GDM1 (cell line): ENCODE measurements around the gene SEPHS2.
"Not testable (repeated sequence)": the region's sequence is repeated elsewhere in the genome, so short reads cannot be mapped to it uniquely, and the experiment has no call there.

Experiments used
- DNase-seq: peaks from one replicate; lab custom pipeline; 2025; lab: John Stamatoyannopoulos, UW

SEPHS2 gene

DNA sequence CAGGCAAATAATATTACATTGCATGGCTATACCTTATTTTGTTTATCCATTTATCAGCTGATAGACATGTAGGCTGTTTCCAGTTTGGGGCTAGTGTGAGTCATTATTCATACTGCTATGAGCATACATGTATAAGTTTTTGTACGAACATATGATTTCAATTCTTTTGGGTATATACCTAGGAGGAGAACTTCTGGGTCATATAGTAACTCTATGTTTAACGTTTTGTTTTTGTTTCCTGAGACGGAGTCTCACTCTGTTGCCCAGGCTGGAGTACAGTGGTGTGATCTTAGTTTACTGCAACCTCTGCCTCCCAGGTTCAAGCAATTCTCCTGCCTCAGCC is 24.5 kb upstream of the SEPHS2 start:
- DNase-seq = no peak

DNA sequence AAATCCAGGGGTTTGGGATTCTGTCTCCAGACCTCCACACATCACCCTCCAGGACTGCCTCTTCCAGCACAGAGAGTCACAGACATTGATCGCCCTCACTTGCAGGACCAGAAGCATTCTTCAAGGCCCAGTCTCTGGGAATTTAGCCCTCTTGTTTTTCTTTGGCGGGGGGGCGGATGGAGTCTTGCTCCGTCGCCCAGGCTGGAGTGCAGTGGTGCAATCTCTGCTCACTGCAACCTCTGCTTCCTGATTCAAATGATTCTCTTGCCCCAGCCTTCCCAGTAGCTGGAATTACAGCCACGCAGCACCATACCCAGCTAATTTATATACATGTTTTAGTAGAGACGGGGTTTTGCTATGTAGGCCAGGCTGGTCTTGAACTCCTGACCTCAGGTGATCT is 18.4 kb upstream of the SEPHS2 start:
- DNase-seq = no peak

DNA sequence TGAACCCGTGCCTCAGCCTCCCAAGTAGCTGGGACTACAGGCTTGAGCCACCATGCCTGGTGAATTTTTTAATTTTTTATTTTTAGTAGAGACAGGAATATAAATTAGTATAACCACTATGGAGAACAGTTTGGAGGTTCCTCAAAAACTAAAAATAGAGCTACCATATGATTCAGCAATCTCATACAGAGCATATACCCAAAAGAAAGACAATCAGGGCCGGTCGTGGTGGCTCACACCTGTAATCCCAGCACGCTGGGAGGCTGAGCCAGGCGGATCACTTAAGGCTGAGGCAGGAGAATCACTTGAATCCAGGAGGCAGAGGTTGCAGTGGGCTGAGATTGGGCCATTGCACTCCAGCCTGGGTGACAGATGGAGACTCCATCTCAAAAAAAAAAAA is 15.8 kb upstream of the SEPHS2 start:
- not testable (repeated sequence) for DNase-seq

DNA sequence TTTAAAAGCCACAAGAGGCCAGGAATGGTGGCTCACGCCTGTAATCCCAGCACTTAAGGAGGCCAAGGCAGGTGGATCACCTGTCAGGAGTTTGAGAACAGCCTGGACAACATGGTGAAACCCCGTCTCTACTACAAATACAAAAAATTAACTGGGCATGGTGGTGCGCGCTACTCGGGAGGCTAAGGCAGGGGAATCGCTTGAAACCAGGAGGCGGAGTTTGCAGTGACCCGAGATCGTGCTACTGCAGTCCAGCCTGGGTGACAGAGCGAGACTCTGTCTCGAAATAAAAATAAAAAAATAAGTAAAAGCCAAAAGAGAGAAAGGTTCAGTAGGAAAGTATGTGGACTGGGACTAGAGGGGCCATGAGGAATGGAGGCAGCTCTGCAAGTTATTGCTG is 13.8 kb upstream of the SEPHS2 start:
- no peak for DNase-seq

DNA sequence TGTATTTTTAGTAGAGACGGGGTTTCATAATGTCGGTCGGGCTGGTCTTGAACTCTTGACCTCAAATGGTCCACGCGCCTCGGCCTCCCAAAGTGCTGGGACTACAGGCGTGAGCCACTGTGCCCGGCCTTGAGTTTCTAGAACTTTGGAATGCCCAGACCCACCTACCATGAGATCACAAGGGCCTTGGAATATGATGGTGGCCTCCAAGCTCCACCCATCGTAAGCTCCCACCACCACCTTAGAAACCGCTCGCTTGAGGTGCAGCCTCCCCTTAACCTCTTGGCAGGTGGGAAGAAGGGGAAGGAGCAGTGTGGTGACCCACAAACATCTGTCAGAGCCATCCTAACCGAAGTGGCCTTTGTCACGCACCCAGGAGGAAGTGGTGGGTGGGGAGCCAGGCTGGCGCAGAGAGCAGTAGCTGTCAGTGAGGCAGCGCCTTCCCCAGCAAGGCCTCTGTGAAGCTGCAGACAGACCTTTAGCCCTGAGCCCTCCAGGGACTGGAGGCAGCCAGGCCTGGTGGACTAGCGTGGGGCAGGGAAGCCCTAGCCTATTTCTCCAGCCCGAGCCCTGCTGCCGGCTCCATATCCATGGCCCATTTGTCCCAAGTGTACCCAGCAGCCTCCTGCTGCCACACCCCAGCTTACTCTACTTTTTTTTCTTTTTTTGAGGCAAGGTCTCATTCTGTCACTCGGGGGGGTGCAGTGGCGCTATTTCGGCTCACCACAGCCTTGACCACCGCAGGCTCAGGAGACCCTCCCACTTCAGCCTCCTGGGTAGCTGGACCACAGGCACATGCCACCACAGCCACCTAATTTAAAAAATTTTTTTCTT is 13.1 kb upstream of the SEPHS2 start:
- DNase-seq = peak; percentile 80

DNA sequence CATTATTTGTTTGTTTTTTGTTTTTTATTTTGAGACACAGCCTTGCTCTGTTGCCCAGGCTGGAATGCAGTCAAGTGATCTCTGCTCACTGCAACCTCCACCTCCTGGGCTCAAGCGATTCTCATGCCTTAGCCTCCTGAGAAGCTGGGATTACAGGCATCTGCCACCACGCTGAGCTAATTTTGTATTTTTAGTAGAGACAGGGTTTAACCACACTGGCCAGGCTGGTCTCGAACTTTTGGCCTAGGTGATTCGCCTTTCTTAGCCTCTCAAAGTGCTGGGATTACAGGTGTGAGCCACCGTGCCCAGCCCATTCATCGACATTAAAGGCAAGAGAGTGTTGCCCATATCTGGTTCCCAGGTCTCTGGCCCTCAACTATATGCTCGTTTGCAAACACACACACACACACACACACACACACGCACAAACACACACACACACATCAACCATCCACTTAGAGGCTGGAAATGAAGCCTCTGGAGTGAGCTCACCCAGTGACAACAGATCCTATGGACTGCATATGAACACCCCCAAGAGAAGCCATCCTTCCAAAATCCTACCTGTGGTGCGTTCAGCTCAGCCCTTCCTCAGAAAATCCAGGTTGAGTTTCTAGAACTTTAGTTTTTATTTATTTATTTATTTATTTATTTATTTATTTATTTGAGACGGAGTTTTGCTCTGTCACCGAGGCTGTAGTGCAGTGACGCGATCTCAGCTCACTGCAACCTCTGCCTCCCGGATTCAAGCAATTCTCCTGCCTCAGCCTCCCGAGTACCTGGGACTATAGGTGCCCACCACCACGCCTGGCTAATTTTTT is 12.3 kb upstream of the SEPHS2 start:
- no peak for DNase-seq

DNA sequence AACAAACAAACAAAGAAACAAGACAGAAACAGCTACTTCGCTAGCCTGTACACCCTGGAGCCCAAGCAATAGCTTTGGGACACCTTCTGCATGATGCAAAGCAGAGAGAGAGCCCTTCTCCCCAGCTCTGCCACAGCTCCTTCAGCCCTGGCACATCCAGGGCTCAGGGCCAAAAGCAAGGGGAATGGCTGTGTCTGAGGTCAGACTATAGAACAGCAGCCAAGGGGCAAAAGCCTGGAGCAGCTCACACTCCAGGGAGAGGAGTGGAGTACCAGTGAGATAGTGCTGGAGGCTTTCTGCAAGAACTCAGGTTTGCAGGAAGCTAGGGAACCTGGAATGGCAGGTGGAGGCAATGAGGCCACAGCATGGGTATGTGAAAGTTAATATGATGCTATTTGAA is 11.6 kb upstream of the SEPHS2 start:
- DNase-seq = no peak

DNA sequence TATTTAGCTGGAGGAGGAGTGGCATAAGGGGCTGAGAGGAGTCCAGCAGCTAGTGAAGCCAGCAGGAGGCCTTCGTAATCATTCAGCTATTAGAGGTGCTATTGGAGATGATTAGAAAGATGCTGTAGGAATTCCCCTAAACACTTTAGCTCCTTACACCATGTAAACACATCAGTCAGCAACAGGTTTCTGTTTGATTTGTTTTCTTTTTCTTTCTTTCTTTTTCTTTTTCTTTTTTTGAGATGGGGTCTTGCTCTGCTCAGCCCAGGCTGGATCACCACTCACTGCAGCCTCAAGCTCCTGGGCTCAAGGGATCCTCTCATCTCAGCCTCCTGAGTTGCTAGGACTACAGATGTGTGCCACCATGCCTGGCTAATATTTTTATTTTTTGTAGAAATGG is 10.6 kb upstream of the SEPHS2 start:
- DNase-seq = no peak

DNA sequence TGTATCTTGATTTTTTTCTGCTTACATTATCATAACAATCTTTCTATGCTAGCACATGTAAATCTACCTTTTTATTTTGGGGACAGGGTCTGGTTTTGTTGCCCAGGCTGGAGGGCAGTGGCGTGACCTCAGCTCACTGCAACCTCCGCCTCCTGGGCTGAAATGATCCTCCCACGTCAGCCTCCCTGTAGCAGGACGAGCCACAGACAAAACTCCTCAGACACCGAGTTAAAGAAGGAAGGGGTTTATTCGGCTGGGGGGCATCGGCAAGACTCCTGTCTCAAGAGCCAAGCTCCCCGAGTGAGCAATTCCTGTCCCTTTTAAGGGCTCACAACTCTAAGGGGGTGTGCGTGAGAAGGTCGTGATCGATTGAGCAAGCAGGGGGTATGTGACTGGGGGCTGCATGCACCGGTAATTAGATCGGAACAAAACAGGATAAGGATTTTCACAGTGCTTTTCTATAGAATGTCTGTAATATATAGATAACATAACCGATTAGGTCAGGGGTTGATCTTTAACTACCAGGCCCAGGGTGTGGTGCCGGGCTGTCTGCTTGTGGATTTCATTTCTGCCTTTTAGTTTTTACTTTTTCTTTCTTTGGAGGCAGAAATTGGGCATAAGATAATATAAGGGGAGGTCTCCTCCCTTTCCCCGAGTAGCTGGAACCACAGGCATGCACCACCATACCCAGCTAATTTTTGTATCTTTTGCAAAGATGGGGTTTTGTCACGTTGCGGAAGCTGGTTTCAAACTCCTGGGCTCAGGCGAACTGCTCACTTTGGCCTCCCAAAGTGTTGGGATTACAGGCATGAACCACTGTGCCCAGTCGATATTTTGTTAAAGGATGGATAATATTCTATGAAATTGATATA is 7.3 kb upstream of the SEPHS2 start:
- DNase-seq = not testable (repeated sequence)

DNA sequence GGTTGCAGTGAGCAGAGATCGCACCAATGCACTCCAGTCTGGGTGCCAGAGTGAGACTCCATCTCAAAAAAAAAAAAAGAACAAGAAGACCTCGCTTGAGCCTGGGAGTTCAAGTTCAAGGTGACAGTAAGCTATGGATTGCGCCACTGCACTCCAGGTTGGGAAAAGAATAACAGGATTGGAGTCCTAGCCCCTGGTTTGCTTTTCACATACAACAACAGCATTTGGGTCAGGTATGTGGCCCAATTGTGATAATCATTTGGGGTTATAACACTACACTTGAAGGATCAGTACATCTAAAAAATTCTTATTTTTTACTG is 3.4 kb upstream of the SEPHS2 start:
- DNase-seq = no peak

DNA sequence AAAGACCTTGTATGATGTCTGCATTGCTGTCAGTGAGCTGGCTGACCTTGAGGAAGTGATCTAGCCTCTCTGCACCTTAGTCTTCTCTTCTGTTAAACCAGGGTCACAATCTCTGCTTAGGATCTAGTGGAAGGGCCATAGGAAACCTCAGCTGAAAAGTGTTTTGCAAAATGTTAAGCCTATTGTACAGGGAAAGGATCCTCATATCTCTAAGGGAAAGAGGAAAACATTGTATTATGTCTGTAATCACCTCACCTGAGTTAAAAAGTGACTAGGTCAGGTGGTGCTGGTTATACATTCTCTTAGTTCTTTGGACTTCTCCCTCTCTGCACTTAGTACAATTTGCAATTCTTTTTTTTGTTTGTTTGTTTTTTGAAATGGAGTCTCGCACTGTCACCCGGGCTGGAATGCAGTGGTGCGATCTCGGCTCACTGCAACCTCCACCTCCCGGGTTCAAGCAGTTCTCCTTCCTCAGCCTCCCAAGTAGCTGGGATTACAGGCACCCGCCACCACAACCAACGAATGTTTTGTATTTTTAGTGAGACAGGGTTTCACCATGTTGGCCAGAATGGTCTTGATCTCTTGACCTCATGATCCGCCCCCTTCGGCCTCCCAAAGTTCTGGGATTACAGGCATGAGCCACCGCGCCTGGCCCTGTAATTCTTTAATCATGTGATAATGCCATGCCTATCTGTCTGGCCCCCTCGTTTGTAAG is 2.0 kb upstream of the SEPHS2 start:
- no peak for DNase-seq

DNA sequence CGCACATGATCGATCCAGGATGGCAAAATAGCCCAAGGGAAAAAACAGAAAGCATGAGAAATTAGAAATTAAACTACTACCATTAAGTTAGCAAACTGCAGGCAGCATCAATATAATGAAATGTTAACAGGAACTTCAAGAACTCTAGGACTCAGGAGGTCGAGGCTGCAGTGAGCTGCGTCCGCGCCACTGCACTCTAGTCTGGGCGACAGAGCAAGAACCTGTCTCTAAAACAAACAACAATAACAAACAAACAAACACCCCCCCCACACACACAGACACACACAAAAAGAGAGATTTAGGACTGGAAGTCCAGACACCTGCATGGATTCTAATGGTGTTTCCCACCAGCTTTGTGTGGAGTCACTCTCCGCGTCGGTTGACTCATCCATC is 525 bp upstream of the SEPHS2 start:
- DNase-seq = no peak

DNA sequence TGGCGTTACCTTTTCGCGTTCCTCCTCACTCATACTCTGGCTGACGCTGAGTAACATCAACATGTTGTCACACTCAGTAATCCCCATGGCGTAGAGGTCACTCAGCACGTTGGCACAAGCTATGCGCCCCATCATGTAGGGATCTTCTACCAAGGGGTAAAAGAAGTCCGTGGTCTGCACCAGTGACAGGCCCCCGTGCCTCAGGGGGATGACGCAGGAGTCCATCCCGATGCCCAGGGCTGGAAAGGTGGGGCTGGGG is 596 bp downstream of the SEPHS2 start:
- DNase-seq = no peak

DNA sequence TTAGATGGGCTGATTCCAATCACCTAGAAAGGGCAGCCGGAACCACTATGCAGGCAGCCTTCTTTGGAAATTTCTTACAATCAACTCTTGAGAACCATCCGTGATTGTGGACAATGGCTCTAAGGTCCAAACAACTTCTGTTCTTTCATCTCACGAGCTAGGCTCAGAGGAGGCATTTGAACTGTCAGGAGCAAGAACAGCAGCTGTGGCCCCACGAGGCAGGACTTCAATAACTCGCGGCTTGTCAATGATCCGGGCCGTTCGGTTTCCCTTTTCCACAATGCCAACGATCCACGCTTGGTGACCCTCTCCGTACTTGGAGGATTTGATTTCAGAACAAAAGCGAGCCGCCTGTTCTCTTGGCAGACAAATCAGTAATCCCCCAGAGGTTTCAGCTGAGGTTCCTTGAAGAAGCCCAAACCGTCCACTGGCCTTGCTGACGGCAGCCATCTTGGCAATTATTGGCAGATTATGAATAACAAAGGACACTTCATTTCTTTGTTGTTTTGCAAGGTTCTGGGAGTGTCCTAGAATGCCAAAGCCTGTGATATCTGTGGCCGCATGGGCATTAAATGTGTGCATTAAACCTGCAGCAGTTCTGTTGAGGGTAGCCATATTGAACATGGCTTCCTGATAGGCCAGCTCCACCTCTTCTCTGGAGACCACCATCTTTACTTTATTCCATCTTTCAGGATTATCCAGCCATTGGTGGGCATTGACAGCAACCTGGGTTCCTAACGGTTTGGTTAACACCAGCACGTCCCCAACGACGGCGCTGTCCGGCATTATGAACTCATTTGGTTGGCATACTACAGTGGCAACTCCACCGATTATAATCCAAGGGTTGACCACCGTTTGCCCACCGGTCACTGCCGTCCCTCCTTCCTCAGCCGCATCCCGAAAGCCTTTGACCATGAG is 1.2 kb downstream of the SEPHS2 start:
- no peak for DNase-seq

DNA sequence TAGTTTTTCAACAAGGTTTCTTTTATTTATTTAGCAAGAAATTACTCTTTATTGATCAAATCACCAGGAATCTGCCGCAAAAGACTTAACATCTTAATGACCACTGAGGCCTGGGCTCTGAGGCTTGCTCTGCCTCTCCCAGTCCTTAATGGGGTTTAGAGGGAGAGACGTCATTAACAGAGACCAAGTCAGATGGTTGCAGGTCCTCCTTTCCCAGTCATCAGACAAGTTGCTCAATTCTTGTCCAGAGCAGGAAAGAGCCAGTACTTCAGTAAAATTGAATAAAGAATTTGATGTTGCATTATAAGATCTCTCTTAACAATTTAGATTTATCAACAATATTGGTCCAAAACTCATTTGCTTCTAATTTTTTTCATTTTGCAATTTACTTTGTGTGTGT is 2.0 kb downstream of the SEPHS2 start:
- no peak for DNase-seq

DNA sequence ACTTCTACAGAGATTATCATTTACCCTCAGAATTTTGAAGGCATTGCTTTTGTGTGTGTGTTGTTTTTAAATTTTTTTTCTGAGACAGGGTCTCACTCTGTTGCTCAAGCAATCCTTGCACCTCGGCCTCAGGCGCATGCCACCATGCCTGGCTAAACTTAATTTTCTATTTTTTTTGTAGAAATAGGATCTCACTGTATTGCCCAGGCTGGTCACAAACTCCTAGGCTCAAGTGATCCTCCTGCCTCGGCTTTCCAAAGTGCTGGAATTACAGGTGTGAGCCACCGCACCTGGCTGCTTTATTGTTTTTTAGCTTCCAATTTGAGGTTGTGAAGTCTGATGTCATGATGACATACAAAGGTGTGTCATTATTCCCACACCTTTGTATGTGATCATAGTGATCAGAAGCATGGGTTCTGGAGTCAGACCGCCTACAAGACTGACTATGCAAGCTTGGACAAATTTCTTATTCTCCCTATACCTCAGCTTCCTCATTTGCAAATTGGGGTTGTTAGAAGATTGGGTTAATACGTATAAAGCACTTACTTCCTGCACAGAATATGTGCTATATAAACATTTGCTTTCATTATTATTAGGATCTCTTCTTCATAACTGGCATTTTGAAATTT is 5.8 kb downstream of the SEPHS2 start:
- no peak for DNase-seq

DNA sequence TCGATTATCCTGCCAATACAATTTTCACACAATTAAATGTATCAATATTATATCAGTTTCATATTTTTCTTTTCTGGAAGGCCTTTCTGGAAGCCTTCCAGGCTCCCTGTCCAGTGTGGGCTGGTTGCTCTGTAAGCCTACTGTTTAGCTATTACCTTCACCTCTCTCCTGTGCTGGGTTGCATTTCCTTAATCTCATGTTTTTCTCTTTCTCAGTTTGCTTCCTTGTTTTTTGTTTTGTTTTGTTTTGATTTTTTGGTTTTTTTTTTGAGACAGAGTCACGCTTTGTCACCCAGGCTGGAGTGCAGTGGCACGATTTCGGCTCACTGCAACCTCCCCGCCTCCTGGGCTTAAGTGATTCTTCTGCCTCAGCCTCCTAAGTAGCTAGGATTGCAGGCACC is 6.8 kb downstream of the SEPHS2 start:
- DNase-seq = no peak

DNA sequence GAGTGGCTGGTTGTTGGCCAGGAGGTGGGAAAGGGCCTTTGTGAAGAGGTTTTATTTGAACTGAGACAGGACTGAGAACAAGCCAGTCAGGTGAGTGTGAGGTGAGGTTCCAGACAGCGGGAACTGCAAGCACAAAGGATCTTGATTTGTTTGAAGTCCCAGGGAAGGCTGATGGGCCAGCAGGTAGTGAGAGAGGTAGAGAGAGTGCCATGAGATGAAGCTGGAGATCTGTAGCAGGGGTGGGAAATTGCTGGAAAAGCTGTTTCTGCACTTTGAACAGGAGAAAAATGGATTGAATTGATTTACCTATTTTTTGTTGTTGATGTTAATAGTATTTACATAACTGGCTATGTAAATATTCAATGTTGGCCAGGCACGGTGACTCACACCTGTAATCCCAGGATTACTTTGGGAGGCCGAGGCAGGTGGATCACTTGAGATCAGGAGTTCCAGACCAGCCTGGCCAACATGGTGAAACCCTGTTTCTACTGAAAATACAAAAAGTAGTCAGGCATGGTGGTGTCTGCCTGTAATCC is 8.1 kb downstream of the SEPHS2 start:
- no peak for DNase-seq

DNA sequence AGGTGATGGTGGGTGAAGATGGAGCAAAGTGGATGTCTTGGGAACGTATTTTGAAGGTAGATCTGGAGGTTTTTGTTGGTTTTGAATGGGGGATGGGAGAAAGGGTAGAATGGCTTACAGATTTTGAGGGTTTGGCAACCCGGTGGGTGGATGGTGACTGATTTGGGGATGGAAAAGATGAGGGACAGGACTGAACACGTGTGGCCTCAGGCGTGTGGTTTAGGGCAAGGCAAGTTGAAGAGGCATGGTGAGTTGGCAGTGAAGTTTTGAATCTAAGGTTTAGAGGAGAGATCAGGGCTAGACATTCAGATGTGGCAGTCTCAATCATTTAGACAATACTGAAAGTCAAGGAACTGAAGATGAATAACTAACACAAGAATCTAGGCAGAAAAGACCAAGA is 10.8 kb downstream of the SEPHS2 start:
- DNase-seq = no peak

DNA sequence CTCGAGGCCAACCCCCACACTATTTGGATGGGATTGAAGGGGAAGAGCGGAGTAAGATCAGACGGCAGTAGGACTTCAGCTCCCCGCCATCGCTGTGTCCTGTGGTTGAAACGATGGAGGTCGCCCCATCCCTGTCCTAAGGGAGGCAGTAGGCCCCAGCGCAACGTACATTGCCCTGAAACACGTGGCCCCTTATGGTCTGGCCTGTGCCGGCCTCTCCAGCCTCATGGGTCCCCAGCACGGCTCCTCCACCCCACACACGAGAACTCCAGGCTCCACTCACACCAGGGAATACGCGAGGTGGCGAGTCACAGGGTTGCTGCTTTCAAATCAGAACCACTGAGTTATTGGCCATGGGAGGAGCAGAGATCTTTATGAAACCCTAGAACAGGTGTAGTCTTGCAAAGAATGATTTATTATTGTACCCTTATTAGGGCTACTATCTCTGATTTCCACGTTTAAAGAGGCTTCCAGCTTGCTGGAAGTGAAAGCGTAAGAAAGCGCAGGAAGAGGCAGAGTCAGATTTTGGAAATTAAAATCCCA is 15.2 kb downstream of the SEPHS2 start:
- DNase-seq = no peak
